Pulmonary artery endothelial cell (primary cell): ENCODE measurements around the gene CAB39. TPM values are rescaled to one million over a fixed set of nuclear protein-coding genes. Genes with fewer than 3 reads are reported as not detected.

Source experiments
- DNase-seq: peaks from one replicate; pipeline ENCODE4 v3.0.0-alpha.2; 2011; ENCODE audit warnings: low read depth, low spot score
- total RNA-seq: library from RNA; depleted of rRNA; stranded (reverse); fragments of >200 nt; gene quantifications from 2 replicates; pipeline ENCODE4 v1.2.3, GENCODE V29; 2014

Gene CAB39
- total RNA-seq, 1 donor from 2014 or later, result 70.8 TPM

DNA sequence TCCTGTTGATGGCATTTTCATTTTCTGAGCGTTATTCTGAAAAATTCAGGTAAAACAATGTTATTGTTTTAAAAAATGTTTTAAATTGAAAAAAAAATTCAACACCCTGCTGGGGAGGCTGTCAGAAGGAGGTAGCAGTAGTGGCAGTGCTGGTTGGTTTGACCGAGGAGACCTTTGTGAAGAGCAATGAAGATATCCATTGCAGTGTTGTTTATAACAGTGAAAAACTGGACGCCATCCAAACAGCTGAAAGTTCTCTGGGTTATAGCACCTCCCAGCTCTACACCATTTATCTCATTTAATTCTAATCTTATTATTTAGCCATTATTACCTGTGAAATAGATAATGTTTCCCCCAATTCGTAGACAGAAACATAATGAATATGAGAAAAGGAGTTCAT, 139.5 kb downstream of the CAB39 start:
- DNase-seq, result no peak

DNA sequence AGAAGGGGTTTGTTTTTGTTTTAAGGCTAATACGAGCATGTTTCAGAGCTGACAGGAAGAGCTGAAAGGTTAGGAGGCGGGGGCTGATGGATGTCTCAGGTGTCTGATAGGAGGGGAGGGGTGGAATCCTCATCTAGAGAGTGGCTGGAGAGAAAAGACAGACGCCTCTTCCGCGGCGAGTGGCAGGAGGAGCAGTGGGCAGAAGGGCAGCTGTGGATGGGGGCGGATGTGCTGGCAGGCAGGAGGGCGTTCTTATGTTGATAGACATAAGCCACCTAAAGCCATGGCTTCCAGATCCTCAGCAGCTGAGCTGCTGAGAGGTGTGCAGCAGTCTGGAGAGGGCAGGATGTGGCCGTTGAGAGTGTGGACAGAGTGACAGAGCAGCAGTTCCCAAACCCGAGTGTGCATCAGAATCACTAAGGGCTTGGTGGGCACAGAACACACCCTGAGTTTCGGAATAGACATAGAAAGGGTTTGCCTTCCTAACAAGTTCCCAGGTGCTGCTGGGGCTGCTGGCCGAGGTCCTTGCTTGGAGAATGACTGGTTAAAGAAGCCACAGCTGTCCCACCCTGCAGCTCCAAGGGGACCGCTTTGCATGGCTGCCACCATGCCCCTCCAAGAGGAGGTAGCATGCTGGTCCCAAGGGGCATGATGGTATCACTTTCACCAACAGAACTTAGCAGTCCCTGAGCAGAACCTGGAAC, 149.1 kb downstream of the CAB39 start:
- no peak for DNase-seq

DNA sequence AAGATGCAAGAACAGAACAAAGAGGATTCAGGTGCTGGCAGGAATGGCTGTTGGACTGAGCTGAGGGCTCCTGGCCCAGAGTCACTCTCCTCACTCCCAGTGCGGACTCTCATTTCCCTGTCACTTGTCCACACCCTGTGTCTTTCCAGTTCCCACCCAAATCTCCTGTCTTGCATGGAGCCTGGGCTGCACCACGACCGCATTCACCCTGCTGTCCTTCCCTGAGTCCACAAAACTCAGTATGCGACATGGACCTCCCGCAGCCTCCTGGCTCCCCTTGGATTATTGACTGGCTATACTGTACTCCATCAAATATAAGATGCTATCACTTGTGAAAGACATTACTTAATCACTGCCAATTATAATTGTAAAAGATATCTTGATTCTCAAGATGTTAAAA, 149.7 kb downstream of the CAB39 start:
- no peak for DNase-seq

DNA sequence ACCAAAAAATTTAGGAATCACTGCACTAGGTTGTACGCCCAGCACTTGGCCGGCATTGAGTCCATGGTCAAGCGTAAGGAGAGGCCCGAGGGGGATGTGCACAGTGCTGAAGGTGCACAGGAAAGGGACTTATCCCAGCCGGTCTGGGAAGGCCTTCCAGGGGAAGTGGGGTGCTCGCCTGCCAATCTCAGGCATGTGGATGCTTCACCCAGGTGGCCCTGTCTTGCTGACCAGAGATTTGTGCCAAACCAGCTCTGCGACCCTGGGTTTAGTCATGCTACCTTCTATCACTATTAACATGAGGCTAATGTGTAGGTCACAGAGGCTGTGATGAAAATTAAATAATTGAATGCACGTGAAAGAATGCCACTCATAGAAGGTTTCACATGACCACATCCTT, 150.4 kb downstream of the CAB39 start:
- no peak for DNase-seq

DNA sequence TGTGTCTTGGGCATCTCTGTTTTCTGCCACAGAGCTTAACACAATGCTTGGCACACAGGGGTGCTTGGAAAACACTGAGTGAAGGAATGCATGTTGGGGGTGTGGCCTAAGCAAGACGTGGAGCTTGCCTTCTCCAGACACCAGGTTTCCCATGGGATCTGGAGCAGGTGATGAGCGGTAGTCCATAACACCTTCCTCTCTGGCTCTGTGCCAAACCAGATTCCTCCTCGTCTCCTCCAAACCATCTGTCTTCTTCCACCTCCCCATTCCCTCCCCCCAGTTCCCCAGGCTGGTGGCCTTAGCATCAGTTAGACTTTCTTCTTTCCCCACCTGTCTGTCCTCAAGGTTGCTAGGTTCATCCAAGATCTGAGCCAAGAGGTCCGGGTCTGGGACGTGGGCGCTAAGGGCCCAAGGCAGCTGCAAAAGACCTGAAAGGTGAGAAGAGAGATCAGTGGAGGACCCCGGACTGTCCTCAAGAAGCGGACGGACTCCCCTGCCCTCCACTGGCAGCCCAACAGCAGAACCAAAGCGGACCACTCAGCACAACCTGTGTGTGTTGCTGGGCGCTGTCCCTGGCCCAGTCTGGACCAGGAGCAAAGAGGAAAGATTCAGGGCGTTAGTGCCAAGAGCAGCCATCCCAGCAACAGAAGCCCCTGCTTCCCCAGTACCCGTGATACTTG, 150.9 kb downstream of the CAB39 start:
- no peak for DNase-seq

DNA sequence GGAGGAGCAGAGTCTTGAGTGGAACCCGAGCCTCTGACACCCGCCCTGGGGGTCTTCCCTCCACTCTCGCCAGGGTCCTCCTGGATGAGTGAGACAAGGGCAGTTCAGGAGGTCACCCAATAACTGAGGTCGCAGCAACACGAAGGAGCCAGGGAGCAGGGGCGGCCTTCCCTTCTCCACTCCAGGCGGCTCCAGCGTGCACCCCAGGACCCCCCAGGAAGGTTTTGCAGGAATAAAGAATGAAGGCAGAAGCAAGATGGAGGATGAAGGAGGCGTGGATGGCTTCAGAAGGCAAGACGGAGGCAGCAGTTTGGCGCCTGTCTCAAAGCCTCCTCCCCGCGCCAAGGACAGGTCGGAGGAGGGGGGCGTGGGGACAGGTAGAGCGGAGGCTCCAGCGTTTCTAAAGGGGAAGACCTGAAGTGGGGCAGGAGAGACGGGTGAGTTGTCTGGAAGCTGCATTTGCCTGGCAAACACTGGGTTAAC, 151.5 kb downstream of the CAB39 start:
- no peak for DNase-seq

DNA sequence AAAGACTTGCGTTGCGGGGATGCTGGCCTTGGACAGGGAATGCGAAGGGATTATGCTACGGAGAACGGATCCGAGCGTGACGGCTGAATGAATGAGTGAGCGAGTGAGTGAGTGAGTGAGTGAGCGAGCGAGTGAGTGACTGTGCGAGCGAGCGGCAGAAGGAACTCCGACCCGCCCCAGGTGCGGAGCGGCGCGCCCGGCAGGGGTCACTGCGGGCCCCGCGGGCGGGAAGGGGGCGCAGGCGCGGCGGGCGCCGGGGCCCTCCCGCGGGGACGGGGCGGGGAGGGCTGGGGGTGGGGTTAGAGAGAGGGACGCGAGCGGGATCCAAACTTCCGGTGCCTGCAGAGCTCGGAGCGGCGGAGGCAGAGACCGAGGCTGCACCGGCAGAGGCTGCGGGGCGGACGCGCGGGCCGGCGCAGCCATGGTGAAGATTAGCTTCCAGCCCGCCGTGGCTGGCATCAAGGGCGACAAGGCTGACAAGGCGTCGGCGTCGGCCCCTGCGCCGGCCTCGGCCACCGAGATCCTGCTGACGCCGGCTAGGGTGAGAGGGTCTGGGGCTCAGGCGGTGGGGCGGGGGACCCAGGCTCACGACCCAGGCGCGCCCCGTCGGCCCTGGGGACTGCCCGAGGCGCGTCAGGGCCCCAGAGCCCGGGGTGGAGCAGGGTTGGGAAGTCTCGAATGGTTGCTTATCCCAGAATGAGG, 152.1 kb downstream of the CAB39 start, which contains the start of gene ITM2C:
Gene ITM2C, plus strand, starts transcription at position 338 of the 702 bp plus-strand sequence. Its CDS starts 84 bp downstream, at position 422.
- no peak for DNase-seq

DNA sequence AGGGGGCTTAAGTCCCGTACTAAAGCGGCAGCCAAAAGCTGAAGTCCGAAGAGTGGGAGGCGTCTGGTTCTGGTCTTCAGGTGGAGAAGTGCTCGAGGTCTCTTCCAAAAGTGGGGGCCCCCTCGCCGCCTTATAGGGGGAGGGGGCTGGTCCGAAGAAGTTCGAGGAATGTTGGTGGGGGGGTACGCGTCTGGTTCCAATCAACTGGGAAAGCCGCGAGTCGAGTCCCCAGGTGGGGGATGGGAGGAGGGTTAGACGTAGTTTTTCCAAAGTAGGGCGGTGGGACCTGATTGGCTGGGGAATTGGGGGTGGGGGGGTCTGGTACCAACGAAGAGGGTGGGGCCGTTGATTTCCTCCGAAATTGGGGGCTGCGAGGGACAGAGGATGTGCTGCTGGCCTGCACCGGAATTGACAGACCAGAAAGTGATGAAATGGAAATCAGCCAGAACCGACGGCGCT, 152.7 kb downstream of the CAB39 start:
- no peak for DNase-seq

DNA sequence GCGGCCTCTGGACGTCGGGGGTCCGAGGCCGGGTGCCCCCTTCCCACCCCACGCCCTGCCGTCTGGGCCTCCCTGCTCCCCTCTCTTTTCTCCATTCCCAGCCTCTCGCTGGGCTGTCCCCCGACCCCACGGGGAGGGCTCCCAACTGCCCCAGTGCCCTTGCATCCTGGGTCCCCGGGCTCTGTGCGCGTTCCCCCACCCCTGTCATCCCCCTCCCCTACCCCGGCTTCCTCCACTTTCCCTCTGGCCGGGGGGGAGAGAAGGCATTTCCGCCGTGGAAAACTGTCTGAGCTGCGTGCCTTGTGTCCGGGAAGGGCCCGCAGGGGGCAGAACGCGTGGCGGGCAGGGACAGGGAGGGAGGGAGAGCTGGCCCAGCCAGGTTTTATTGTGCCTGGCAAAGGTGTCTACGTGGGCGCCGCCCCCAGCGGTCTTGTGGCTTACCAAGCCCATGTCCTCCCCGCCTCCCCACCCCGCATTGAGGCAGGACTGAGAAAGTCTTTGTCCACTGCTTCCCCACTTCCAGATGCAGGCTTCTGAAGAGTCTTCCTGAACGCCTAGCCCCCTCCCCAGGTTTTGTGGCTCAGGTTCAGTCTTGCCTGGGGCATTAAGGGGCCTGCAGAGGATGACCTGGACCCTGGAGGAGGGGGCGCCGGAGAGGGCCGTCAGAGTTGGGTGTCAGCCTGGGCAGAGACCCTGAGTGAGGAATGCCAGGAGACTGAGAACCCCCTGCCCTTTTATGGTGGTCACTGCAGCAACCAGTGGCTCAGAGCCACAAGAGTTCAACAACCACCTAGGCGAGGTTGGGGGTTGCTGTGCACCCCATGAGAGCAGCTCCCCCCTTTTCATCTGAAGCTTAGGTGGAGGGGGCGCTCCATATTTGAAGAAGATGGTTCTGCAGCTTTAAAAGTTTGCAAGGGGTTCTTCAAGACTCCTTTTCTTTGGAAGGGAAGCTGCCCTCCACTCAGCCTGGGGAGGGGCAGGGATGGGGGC, 153.4 kb downstream of the CAB39 start:
- DNase-seq, result no peak

DNA sequence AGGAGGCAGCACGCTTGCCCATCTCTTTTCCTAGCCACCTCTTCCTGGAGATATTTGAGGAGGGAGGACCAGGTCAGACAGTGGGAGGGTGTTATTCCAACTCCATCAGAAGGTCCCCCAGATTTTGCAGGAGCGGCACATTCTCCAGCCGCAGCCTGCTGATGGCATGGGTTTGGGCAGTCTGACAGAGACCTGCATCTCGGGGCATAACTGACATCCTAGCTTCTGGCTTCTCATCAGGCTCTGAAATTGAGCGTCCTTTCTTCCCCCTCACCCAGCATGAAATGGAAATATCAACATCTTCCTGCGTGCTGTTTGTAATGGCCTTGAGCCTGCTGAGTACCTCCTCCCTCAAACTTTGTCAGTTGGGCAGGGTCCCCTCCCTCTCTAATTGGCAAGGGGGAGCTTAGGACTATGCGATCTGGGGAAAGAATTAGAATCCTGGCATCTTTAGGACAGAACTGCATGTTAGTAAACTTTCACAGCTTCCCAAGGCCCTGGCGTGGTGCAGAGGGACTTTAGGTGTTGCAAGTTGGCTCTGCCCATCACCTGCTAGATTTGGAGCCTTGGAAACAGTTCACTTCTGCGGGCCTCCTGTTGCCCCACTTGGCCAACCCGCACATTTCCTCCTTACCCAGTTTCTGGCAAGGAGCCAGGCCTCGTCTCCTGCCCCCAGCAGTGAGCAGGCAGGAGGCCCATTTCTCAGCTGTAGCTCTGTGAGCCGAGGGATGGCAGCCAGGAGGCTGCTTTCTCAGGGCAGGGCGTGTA, 154.3 kb downstream of the CAB39 start:
- DNase-seq, result no peak

DNA sequence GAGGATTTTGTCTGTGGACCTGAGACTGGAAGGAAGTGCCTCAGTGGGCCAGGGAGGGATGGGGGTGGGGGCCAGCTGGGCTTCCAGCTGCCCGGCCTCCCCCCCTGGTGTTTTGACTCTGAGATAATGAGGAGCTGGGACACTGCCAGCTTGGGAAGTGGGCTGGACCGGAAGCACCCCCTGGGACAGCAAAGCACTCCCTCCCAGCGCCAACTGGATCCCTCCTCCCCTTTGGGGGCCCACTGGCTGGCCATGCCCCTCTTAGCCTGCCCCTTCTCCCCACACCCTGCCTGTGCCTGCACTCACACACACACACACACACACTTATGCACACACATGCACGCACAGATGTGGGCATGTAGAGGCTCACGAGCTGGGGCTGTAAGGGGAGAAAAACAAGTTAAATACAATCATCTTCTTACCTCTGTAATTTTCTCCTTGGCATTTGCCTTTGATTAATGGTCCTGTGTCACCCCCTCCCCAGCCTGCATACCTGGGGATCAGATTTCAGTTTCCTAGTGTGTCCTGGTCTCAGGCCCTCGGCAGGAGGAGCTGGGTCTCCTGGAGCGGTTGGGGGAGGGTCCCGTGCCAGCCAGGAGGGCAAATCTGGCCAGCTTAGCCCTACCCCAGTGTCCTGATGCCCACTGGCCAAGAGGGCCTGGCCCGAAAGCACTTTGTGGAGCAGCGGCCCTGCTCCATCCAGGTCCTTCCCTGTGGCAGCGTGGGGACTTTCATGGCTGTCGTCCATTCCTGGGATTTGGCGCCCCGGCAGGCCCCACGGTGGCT, 155.7 kb downstream of the CAB39 start:
- no peak for DNase-seq

DNA sequence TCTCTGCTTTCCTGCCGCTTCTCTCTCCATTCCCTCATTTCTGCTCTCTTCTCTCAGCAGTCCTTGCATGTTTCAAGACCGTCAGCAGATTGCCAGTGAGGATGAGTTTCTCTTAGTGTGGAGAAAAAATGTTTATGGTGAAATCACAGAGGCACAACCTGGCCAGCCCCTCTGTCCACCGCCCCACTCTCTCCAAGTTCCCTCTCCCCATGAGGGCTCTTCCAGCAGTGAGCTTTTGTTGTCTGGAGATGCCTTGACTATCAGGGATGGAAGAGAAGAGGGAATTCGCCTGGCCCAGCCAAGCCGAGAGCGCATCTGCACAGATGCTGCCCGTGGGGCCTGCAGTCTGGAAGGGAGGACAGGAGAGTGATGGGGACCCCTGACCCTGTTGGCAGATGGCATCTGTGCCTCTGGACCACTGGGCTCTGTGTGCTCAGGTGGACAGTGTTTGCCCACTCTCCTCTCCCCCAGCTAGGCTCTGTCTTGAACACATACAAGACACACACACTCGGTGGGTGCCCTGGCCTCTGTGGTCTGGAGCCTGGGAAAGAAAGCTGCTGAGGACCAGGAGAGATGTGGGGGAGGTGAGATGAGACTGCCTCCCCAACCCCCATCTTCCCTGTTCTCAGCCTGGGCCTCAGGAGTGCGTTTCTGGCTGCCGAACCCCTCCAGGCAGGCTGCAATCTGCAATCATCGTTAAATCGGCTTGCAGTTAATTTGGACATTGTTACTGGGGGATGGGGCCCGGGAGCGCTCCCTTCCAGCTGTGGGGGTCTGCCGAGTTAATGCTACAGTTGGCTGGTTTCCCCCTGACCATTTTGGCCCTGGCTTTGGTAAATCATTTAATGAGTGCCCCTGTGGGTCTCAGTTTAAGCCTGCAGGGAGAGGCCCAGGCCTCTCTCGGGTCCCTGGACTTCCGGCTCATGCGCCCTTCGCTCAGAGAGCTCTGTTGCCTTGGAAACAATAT, 156.6 kb downstream of the CAB39 start:
- DNase-seq, result no peak

DNA sequence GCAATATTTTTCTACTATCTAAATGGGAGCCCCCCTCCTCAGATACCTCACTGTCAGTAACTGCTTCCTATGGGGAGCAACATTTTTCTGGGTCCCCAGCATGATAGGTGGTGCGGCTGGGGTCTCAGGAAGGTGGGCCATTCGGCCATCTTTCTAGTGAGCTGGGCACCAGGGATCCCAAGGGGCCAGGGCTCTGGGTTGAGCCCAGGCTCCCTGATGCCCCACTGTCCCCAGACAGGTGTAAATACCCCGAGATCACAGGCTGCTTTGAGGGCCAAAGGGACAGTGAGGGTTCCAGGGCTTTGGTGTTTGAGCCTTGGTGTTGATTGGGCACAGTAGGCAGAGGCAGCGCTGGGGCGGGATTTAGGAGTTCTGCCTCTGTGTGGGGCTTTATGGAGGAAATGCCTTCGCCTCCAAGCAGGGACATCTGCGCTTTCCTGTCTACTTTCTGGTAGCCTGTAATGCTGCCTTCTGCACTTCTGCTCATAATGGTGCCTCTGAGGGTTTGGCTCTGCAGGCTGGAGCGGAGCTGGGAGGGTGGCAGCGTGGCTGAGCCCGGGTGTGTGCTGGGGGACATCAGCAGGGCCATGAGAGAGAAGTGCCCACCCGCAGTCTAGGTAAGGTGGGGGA, 157.4 kb downstream of the CAB39 start:
- DNase-seq, result no peak

Other genes with a start within 250 kb of the CAB39 start
- 3.7 and 5.7 TPM in 2 replicates for gene ITM2C, start 152.1 kb downstream of the CAB39 start, total RNA-seq
- not detected in 2 replicates for gene GPR55, start 212.4 kb downstream of the CAB39 start, total RNA-seq